Measurements from ENCODE around the gene SOD2. TPM values are rescaled to one million over a fixed set of nuclear protein-coding genes. Genes with fewer than 3 reads are reported as not detected.
"Not testable (repeated sequence)": the region's sequence is repeated elsewhere in the genome, so short reads cannot be mapped to it uniquely, and the experiment has no call there.

Gene SOD2
- total RNA-seq, 8 experiments from 2014 or later = 60.7 to 2,068 (median 114) TPM

DNA sequence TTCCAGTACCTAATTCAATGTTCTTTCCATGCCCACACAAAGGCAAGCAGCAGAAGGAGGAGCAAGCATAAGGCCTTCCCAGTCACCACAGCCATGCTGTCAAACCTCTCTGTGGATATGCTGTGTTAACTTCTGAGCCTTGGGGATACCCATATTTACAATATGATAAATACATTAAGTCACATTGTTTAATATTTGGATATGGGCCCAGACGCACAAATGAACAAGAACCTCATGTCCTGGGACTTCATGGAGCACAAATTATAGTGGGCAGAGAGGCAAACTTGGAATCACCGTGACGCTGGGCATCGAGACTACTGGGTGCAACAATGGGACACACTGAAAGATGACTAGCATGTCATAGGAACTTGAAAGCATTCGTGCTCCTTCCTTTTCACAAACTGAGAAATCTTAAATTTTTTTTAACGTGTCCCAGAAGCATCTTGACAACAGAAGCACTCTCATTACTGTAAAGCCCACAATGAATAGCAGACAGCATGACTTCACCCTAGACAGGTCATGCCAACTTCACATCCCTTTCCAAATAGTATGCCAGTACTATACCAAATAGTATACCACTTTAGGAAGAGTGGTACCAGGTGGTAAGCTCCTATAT lies 16.0 kb downstream of the SOD2 start:
- no peak overlapping the region for H3K4me3 ChIP-seq
- WGBS, 10 experiments = 47 to 100% (median 89%) methylated on average over 2 to 6 of the region's 6 CpGs; no CpG with 5 or more reads in 1 of the 10 experiments
- H3K27ac ChIP-seq = no peak overlapping the region
- in situ Hi-C loops (cut with MboI; ENCODE audit: low pct_unique_long_range_greater_than_20kb in 2 of 9, low sequenced_read_pairs in 9 of 9, unreplicated experiment in 9 of 9) = no loop called here
- peak in 2 of 8 experiments; percentile 15 to 32 for ATAC-seq (replicated peaks in 6 of 8)
- no peaks in the 10 kb centered on the region for H3K4me1 ChIP-seq (replicated peaks in 1 of 2)

DNA sequence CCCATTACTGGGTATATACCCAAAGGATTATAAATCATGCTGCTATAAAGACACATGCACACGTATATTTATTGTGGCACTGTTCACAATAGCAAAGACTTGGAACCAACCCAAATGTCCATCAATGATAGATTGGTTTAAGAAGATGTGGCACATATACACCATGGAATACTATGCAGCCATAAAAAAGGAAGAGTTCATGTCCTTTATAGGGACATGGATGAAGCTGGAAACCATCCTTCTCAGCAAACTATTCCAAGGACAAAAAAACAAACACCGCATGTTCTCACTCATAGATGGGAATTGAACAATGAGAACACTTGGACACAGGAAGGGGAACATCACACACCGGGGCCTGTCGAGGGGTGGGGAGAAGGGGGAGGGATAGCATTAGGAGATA lies 16.8 kb downstream of the SOD2 start:
- in situ Hi-C loops (cut with MboI; ENCODE audit: low pct_unique_long_range_greater_than_20kb in 2 of 9, low sequenced_read_pairs in 9 of 9, unreplicated experiment in 9 of 9) = not testable (repeated sequence)
- WGBS, 10 experiments = 90 to 100% methylated on average over 1 to 2 of the region's 4 CpGs; no CpG with 5 or more reads in 8 of the 10 experiments

DNA sequence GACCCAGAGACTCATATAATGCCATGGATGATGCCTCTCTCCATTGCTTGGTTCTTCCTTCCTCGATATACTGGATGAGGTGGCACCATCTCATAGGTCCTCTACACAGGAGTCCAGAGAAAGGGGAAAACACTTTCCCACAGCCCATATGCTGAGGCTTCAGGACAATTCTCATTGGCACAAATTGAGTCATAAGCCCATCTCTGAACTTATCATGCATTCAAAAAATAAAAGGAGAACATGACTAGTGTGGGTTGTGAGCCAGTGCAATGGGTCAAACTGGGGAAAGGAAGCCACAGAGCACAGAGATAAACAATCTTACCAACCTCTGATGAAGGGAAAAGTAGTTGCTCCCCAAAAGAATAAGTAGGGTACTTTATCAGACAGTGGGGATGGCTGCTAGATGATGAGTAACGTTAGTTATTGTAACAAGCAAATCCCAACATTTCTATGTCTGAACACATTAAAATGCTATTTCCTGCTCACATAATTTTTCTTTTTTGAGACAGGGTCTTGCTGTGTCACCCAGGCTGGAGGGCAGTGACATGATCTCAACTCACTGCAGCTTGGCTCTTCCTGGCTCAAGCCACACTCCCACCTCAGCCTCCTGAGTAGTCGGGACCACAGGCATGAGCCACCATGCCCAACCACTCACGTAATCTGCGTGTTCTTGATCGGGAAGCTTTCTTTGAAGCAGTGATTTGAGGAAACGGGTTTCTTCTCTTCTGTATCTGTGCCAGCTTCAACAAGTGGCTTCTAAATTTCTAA lies 27.0 kb downstream of the SOD2 start:
- 73 to 94% (median 82%) methylated on average over 1 to 6 of the region's 7 CpGs for WGBS, 10 experiments
- Histone ChIP-seq H3K4me1 (replicated peaks in 1 of 2) (no peaks in the 10 kb centered on the region), H3K27ac (no peak overlapping the region), H3K4me3 (no peak overlapping the region)
- no peak for ATAC-seq (replicated peaks in 6 of 8)
- in situ Hi-C loops (cut with MboI; ENCODE audit: low pct_unique_long_range_greater_than_20kb in 2 of 9, low sequenced_read_pairs in 9 of 9, unreplicated experiment in 9 of 9) = loop anchor here in 2 of 9 experiments (25.0 kb wide), 1 partner anchor 479 kb away; no protein-coding TSS in a partner anchor

More for the DNA sequence above, 16.8 kb downstream of the SOD2 start:
- not testable (repeated sequence) for H3K4me3 ChIP-seq; H3K27ac ChIP-seq; H3K4me1 ChIP-seq (replicated peaks in 1 of 2); ATAC-seq (replicated peaks in 6 of 8)

DNA sequence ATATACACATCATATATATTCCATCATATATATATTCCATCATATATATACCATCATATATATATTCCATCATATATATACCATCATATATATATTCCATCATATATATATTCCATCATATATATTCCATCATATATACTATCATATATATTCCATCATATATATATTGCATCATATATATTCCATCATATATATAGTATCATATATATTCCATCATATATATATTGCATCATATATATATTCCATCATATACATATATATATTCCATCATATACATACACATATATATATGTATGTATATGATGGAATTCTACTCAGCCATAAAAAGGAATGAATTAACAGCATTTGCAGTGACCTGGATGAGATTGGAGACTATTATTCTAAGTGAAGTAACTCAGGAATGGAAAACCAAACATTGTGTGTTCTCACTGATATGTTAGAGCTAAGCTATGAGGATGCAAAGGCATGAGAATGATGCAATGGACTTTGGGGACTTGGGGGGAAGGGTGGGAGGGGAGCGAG lies 29.6 kb downstream of the SOD2 start:
- in situ Hi-C loops (cut with MboI; ENCODE audit: low pct_unique_long_range_greater_than_20kb in 2 of 9, low sequenced_read_pairs in 9 of 9, unreplicated experiment in 9 of 9) = loop anchor here in 2 of 9 experiments (25.0 kb wide), 1 partner anchor 476 kb away; no protein-coding TSS in a partner anchor
- 100% methylated on average over 1 of the region's 1 CpG; no CpG with 5 or more reads in 8 of the 10 experiments for WGBS, 10 experiments
- H3K4me3 ChIP-seq; H3K4me1 ChIP-seq (replicated peaks in 1 of 2); H3K27ac ChIP-seq; ATAC-seq (replicated peaks in 6 of 8): not testable (repeated sequence)

DNA sequence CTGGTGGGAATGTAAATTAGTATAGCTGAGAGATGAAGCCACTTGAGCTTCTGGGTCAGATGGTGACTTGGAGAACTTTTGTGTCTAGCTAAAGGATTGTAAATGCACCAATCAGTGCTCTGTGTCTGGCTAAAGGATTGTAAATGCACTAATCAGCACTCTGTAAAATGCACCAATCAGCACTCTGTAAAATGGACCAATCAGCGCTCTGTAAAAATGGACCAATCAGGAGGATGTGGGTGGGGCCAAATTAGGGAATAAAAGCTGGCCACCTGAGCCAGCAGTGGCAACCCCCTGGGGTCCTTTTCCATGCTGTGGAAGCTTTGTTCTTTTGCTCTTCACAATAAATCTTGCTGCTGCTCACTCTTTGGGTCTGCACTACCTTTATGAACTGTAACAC lies 31.1 kb downstream of the SOD2 start:
- in situ Hi-C loops (cut with MboI; ENCODE audit: low pct_unique_long_range_greater_than_20kb in 2 of 9, low sequenced_read_pairs in 9 of 9, unreplicated experiment in 9 of 9) = loop anchor here in 2 of 9 experiments (25.0 kb wide), 1 partner anchor 475 kb away; no protein-coding TSS in a partner anchor
- H3K4me3 ChIP-seq = not testable (repeated sequence)

DNA sequence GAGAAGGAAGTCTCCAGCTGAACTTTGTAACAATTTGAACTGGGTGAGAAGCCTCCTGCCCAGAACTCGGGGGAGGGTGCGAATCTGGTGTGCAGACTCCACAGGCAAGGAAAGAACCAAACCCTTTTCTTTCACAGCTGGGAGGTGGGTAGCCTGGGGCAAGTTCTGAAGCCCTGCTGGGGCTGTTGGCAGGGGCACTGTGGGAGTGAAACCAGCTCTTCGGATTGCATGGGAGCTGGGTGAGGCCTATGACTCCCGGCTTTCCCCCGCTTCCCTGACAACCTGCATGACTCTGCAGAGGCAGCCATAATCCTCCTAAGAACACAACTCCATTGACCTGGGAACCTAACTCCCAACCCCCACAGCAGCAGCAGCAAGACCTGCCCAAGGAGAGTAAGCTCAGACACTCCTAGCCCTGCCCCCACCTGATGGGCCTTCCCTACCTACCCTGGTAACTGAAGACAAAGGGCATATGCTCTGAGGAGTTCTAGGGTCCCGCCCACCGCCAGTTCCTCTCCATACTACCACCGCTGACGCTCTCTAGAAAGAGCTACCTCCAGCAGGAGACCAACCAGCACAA lies 37.5 kb downstream of the SOD2 start:
- H3K27ac ChIP-seq = no peak overlapping the region
- ATAC-seq (replicated peaks in 6 of 8) = no peak
- no peak overlapping the region for H3K4me3 ChIP-seq
- 50 to 100% (median 96%) methylated on average over 1 to 5 of the region's 9 CpGs; no CpG with 5 or more reads in 3 of the 10 experiments for WGBS, 10 experiments
- in situ Hi-C loops (cut with MboI; ENCODE audit: low pct_unique_long_range_greater_than_20kb in 2 of 9, low sequenced_read_pairs in 9 of 9, unreplicated experiment in 9 of 9) = loop anchor here in 3 of 9 experiments (10.0 to 25.0 kb wide), 2 partner anchors 468 to 481 kb away; no protein-coding TSS in a partner anchor
- H3K4me1 ChIP-seq (replicated peaks in 1 of 2) = no peaks in the 10 kb centered on the region

More for the DNA sequence above, 31.1 kb downstream of the SOD2 start:
- WGBS, 10 experiments = 75 to 100% (median 91%) methylated on average over 1 of the region's 1 CpG; no CpG with 5 or more reads in 6 of the 10 experiments
- not testable (repeated sequence) for ATAC-seq (replicated peaks in 6 of 8); H3K4me1 ChIP-seq (replicated peaks in 1 of 2); H3K27ac ChIP-seq

DNA sequence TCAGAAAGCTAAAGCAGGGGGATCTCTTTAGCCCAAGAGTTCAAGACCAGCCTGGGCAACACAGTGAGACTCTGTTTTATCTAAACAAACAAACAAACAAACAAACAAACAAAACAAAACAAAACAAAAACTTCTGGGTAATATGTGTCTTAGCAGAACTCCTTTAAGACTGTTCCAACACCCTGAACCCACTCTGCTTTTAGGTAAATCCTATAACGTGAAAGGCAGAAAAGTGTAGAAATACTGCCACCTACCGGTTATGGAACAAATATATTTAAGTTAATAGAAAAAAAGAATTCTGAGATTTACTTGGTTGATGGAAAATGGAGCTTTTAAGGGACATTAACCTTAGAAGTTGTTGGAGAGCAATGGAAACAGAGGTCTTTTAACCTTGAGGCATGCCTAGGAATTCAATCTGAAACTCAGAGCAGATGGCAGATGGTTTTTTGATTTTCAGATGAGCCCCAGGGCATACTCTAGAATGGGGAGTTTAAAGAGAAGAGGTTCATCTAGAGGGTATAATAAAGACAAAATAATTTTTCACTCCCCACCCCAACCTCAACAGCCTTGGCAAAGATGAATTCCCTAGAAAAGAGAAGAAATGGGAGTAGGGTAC lies 38.5 kb downstream of the SOD2 start:
- Histone ChIP-seq H3K4me3 (no peak overlapping the region), H3K27ac (no peak overlapping the region), H3K4me1 (replicated peaks in 1 of 2) (no peaks in the 10 kb centered on the region)
- WGBS, 10 experiments = 0% methylated on average over 1 to 2 of the region's 2 CpGs
- peak in 3 of 8 experiments; percentile 48 to 66 (median 58) for ATAC-seq (replicated peaks in 6 of 8)
- in situ Hi-C loops (cut with MboI; ENCODE audit: low pct_unique_long_range_greater_than_20kb in 2 of 9, low sequenced_read_pairs in 9 of 9, unreplicated experiment in 9 of 9) = loop anchor here in 3 of 9 experiments (10.0 to 25.0 kb wide), 2 partner anchors 467 to 480 kb away; no protein-coding TSS in a partner anchor

DNA sequence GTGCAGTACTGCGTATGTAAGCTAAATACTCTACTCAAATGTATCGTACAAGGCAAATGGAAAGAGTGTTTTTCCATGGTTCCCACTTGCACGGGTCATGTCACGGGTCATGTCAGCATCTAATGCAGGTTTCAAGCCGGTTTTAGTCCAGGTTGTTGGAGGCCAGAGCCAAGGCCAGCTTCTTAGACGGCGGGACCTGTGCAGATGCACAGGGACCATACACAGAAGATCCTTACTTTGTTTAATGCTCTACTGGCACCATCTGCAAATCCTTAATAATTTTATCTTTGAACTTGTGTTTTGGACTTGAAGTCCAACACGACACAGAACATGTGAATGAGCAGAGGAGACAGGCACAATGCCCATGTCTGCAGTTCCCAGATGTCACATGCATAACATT lies 42.7 kb downstream of the SOD2 start:
- no peak overlapping the region for H3K27ac ChIP-seq
- 54 to 100% (median 89%) methylated on average over 1 to 7 of the region's 8 CpGs; no CpG with 5 or more reads in 2 of the 10 experiments for WGBS, 10 experiments
- in situ Hi-C loops (cut with MboI; ENCODE audit: low pct_unique_long_range_greater_than_20kb in 2 of 9, low sequenced_read_pairs in 9 of 9, unreplicated experiment in 9 of 9) = loop anchor here in 3 of 9 experiments (10.0 to 25.0 kb wide), 2 partner anchors 463 to 476 kb away; no protein-coding TSS in a partner anchor
- no peak overlapping the region for H3K4me3 ChIP-seq
- no peak for ATAC-seq (replicated peaks in 6 of 8)
- no peaks in the 10 kb centered on the region for H3K4me1 ChIP-seq (replicated peaks in 1 of 2)

DNA sequence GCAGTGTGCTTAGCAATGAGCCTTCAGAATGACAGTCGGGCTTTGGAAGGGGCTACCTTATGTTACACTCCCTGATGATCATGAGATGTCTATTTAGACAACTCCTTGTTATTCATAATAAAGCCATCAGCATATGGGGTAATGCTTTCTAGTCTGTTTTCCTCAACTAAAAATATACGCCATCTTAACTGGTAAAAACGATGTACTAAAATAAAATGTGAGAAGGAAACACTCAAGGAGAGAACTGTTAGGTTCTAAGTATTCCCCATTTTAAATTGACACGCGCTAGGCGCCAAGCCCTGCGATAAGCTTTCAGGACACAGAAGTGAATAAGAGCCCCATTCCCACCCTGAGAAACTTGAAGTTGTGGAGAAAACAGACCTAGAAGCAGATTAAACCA lies 43.6 kb downstream of the SOD2 start:
- H3K4me1 ChIP-seq (replicated peaks in 1 of 2) = no peaks in the 10 kb centered on the region
- no peak overlapping the region for H3K4me3 ChIP-seq
- no peak overlapping the region for H3K27ac ChIP-seq
- ATAC-seq (replicated peaks in 6 of 8) = no peak
- in situ Hi-C loops (cut with MboI; ENCODE audit: low pct_unique_long_range_greater_than_20kb in 2 of 9, low sequenced_read_pairs in 9 of 9, unreplicated experiment in 9 of 9) = loop anchor here in 2 of 9 experiments (25.0 kb wide), 2 partner anchors 462 to 487 kb away; partner anchors contain the start of gene FNDC1 (in 1 of the 2)
- 60 to 98% (median 90%) methylated on average over 1 to 7 of the region's 7 CpGs for WGBS, 10 experiments

DNA sequence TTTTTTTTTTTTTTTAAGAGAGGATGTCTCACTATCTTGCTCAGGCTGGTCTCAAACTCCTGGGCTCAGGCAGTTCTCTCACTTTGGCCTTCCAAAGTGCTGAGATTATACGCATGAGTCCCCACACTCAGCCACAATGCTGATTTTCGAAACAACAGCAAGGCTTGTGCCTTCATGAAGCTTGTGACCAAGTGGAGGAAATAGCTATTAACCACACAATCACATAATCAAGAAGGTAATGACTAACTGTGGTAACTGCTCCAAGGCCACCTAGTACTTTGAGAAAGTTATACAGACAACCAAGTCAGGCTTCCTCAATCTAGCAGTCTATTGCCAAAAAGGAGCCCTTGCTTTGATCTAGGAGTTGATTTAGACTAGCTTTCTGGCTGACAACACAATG lies 46.3 kb downstream of the SOD2 start:
- in situ Hi-C loops (cut with MboI; ENCODE audit: low pct_unique_long_range_greater_than_20kb in 2 of 9, low sequenced_read_pairs in 9 of 9, unreplicated experiment in 9 of 9) = loop anchor here in 2 of 9 experiments (25.0 kb wide), 2 partner anchors 459 to 484 kb away; partner anchors contain the start of gene FNDC1 (in 1 of the 2)
- no peak for ATAC-seq (replicated peaks in 6 of 8)
- H3K4me1 ChIP-seq (replicated peaks in 1 of 2) = peaks cover 0 to 4% of the 10 kb centered on the region in 2 donors
- WGBS, 10 experiments = 70 to 100% (median 86%) methylated on average over 1 to 2 of the region's 2 CpGs; no CpG with 5 or more reads in 3 of the 10 experiments
- H3K27ac ChIP-seq = no peak overlapping the region
- no peak overlapping the region for H3K4me3 ChIP-seq

DNA sequence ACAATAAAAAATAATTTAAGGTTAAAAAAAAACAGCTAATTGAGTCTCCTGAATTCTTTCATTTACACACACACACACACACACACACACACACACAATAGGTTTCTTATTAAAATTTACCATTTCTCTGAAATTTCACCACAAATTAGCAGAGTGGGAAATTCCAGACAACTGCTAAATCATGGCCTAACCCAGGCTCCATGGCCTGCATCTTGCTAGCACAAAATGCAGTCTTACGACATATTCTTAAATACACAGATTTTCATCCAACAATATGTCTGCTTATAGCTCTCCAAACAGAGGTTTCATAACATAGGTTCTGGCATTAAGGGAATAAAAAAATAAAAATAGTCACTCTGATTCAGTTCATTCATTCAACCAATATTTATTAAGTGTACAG lies 46.9 kb downstream of the SOD2 start:
- Histone ChIP-seq H3K4me1 (replicated peaks in 1 of 2) (peaks cover 0 to 5% of the 10 kb centered on the region in 2 donors), H3K27ac (no peak overlapping the region), H3K4me3 (no peak overlapping the region)
- peak in 3 of 8 experiments; percentile 31 to 47 (median 41) for ATAC-seq (replicated peaks in 6 of 8)
- in situ Hi-C loops (cut with MboI; ENCODE audit: low pct_unique_long_range_greater_than_20kb in 2 of 9, low sequenced_read_pairs in 9 of 9, unreplicated experiment in 9 of 9) = loop anchor here in 2 of 9 experiments (25.0 kb wide), 2 partner anchors 459 to 484 kb away; partner anchors contain the start of gene FNDC1 (in 1 of the 2)
- 60 to 100% (median 100%) methylated on average over 1 of the region's 1 CpG; no CpG with 5 or more reads in 3 of the 10 experiments for WGBS, 10 experiments

DNA sequence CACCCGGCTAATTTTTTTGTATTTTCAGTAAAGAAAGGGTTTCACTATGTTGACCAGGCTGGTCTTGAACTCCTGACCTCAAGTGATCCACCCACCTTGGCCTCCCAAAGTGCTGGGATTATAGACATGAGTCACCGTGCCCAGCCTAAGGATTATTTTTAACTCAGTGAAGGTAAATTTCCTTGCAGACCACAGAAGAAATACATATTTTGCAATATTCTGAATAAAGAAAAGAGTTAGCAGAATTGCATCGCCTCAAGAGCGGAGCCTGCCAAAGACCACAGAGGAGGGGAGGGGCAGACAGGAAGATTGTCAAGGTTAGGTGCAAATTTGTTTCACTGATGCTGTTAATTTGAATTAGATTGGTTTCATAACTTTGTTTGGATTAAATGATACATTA lies 47.4 kb downstream of the SOD2 start:
- H3K27ac ChIP-seq = no peak overlapping the region
- in situ Hi-C loops (cut with MboI; ENCODE audit: low pct_unique_long_range_greater_than_20kb in 2 of 9, low sequenced_read_pairs in 9 of 9, unreplicated experiment in 9 of 9) = loop anchor here in 2 of 9 experiments (25.0 kb wide), 2 partner anchors 458 to 483 kb away; partner anchors contain the start of gene FNDC1 (in 1 of the 2)
- H3K4me1 ChIP-seq (replicated peaks in 1 of 2) = peaks cover 0 to 5% of the 10 kb centered on the region in 2 donors
- 0 to 90% (median 83%) methylated on average over 1 to 4 of the region's 4 CpGs; no CpG with 5 or more reads in 3 of the 10 experiments for WGBS, 10 experiments
- peak in 3 of 8 experiments; percentile 82 to 96 (median 84) for ATAC-seq (replicated peaks in 6 of 8)
- H3K4me3 ChIP-seq = no peak overlapping the region
